ENCODE results near the gene GATAD2A.
A peak's percentile ranks its signal among the peaks of the same experiment; 100 is the strongest.

Gene GATAD2A

DNA sequence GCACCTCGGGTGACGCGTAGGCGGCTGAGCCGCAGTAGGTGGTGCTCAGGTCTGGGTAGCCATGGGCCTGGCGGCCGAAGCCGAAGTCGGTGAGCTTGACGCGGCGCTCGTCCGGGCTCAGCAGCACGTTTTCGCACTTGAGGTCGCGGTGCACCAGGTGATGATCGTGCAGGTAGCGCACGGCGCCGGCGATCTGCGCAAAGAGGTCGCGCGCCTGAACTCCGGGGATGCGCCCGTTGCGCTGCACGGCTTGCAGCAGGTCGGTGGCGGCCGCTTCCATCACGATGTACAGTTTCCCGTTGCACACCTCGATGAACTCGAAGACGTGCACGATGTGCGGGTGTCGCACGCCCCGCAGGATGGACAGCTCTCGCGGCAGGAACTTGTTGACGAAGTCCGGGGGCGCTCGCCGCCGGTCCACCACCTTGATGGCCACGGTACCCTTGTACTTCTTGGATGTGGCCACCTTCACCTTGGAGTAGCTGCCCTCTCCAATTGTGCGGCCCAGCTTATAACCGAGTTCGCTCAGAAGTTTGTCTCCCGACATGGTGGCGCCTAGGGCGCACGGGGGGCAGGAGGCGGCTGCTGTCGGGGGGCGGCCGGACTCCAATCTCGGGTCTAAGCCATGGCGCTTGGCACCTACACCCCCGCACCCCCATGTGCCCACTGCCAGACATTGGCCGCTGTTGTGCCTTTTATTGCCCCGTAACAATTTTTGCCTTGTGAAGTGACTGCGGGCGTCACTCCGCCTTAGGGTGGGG, 109.6 kb downstream of the GATAD2A start, which contains the start of gene TSSK6:
Gene TSSK6, minus strand, starts transcription at position 668 of the 761 bp plus-strand sequence. Its CDS starts 121 bp downstream, at position 547.
- no peak for DNase-seq

DNA sequence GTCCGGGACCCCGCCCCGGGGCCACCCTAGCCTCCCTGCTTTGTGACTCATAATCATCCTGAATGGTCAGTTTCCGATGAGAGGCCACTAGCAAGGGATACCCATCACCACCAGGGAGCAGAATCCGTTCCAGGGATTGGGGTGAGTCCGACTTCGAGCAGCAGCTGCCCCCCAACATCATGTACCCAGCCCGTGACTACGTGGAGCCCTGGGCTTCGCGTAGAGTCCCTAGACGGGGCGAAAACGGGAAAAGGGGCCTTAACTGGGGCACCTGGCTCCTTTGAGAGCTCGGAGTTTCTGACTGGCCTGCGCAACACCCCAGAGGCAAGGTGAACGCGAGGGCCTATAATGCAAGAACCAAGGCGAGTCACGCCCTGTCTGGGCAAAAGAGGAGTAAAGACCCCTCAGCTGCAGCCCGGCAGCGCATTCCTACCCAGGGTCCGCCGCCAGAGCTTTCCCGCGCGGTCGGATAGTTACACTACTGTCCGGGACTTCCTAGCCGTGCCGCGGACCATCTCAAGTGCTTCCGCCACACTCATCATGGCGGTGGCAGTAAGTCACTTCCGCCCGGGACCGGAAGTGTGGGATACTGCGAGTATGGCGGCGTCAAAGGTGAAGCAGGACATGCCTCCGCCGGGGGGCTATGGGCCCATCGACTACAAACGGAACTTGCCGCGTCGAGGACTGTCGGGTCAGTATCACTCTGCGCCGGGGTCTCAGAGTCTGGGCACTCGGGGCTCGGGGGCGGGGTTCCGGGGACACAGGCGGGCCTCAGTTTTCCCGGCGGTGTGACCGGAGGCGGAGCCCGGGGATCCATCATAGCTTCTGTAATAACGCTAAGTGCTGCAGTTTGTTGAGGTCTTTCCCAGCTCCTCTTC, 110.4 kb downstream of the GATAD2A start, which contains the start of gene NDUFA13:
Gene NDUFA13, plus strand, starts transcription at position 584 of the 878 bp plus-strand sequence. Its CDS starts 14 bp downstream, at position 598.
- DNase-seq = peak; percentile 94

DNA sequence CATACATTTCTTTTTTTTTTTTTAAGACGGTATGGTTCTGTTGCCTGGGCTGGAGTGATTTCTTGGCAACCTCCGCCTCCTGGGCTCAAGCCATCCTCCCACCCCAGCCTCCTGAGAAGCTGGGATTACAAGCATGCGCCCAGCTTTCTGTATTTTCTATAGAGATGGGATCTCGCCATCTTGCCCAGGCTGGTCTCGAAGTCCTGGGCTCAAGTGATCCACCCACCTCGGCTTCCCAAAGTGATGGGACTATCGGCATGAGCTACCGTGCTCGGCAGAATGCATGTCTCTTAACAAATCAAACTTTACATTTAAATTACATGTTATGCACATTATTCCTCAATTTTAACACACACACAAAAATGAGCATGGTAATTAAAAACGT, 111.8 kb downstream of the GATAD2A start:
- DNase-seq = no peak

DNA sequence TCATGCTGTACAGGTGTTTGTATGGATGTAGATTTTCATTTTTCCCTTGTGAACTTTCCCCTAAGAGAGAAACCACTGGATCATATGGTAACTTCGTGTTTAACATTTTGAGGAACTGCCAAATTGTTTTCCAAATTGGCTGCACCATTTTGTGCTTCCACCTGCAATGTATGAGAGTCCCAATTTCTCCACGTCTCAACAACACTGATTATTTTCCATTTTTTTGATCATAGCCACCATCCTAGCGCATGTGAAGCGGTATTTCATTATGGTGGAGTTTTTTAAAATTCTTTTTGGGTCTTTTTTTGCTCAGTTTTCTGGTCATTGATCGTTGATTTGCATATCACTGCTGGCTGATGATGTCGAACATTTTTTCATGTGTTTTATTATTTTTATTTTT, 115.5 kb downstream of the GATAD2A start:
- no peak for DNase-seq

DNA sequence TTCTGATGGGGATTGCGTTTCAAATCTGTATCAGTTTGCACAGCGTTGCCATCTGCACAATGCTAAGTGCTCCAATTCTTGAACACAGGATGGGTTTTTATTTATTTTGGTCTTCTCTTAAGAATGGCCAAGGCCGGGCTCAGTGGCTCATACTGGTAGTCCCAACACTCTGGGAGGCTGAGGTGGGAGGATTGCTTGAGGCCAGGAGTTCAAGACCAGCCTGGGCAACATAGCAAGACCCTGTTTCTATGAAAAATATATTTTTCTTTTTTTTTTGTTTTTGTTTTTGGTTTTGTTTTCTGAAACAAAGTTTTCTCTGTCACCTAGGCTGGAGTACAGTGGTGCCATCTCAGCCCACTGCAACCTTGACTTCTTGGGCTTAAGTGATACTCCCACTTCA, 117.7 kb downstream of the GATAD2A start:
- no peak for DNase-seq

DNA sequence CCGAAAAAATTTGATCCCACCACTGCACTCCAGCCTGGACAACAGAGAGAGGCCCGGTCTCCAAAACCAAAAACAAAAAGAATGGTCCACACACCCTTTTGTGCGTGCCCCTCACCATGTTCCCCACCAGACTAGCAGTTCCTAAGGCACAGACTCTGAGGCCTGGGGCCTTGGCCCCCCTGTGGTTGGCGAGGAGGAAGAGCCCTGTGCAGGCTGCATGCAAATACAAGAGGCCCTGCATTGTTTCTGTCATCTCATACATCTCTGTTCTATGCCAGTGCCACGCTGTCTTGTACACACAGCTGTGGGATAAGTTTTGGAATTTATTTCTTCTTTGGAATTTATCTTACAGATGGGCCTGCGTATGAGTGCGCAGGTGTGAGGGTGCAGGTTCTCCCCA, 118.6 kb downstream of the GATAD2A start:
- DNase-seq = no peak

DNA sequence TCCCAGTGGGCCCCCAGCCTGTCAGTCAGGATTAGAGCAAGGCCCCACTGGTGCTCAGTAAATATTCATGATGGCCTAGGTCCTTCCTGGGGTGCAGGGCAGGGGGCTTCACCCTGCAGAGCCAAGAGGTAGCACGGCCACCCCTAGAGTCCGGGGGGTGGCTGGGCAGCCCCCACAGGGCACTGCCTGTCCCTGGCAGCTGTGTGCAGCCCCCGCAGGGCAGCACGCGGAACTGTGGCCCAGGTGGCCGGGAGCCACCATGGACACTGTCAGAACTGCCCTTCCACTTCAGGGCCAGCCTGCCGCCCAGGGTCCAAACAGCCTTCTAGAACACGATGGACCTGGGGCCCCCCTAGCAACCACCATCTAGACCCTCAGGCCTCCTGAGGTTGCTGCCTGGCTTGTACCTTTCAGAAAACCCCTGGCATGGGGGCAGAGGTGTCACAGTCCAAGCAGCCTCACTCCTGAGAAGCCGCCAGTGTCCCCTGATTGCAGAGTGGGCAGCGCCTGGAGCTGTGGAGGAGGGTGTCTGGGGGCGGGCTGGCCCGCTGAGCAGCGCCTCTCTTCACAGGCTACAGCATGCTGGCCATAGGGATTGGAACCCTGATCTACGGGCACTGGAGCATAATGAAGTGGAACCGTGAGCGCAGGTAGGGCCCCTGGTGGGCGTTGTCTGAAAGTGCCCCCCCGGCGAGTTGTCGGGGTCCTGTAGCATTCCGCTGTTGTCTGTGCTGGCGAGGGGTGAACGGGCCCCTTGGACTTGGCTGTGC, 120.3 kb downstream of the GATAD2A start:
- no peak for DNase-seq

DNA sequence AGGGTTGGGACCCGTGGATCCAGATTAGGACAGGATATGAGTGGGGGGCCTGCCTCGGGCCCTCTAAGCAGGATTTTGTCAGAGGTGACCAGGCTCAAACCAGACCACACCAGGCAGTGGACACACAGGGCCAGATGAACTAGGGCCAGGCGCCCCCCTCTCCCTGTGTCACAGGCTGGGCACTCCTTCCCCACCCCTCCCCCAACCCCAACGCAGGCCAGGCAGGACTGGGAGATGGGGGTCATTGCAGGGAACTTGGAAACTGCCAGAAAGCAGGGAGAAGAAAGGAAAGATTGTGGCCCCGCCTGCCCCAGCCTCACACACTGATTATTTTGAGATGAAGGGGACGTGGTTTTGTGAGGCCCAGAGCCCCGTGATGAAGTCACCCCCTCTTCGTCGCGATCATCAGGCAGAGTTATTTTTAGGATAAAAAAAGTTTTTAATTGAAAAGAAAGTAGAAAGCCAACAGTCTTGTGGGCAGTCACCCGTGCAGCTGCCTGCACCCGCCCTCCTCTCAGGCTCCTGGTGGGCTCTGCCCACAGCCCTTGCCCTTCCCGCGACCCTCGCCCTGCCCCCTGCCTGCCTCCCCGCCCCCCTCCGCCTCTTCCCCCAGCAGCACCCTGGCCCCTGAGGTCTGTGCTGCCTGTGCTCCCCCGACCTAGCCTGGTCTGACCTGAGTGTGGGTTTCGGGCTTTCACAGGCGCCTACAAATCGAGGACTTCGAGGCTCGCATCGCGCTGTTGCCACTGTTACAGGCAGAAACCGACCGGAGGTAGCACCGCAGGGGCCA, 121.3 kb downstream of the GATAD2A start:
- no peak for DNase-seq

DNA sequence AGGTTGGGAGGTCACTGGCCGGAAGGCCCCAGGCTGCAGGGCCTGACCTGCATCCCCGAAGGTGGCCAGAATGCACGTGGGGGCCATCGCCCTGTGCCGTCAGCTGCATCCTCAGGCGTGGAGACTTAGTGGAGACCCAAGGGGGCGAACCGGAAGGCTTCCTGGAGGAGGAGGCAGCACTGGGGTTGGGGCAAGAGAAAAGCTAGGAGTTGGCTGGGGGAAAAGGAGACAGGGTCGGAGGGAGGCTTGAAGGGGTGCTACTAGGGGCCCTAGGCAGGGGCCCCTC, 121.8 kb downstream of the GATAD2A start:
- no peak for DNase-seq

DNA sequence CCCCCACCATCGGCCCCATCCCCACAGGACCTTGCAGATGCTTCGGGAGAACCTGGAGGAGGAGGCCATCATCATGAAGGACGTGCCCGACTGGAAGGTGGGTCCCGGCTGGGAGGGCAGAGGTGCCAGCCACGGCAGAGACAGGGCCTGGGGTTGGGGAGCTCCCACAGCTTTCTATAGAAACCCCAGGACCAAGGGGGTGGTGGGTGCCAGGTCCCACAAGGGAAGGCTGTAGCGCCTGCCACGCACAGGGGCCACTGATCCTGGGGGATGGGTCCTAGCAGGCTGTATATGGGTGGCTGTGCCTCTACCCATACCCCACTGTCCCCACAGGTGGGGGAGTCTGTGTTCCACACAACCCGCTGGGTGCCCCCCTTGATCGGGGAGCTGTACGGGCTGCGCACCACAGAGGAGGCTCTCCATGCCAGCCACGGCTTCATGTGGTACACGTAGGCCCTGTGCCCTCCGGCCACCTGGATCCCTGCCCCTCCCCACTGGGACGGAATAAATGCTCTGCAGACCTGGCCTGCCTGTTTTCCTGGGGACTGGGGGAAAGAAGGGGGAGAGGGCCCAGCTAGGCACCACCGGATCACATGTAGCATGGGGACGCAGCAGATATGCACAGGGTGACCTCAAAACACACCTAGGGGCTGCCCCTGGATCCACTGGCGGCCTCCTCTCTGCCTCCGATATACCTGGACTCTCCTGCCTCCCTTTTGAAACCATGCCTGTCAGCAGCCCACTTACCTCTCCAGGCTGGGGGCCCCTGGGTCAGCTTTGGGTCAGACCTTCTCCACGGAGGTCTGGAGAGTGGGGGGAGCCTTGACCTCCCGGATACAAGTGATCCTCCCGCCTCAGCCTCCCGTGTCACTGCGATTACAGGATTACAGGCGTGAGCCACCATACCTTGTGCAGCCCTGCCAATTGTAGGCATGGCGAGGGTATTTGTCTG, 122.5 kb downstream of the GATAD2A start:
- DNase-seq = no peak

DNA sequence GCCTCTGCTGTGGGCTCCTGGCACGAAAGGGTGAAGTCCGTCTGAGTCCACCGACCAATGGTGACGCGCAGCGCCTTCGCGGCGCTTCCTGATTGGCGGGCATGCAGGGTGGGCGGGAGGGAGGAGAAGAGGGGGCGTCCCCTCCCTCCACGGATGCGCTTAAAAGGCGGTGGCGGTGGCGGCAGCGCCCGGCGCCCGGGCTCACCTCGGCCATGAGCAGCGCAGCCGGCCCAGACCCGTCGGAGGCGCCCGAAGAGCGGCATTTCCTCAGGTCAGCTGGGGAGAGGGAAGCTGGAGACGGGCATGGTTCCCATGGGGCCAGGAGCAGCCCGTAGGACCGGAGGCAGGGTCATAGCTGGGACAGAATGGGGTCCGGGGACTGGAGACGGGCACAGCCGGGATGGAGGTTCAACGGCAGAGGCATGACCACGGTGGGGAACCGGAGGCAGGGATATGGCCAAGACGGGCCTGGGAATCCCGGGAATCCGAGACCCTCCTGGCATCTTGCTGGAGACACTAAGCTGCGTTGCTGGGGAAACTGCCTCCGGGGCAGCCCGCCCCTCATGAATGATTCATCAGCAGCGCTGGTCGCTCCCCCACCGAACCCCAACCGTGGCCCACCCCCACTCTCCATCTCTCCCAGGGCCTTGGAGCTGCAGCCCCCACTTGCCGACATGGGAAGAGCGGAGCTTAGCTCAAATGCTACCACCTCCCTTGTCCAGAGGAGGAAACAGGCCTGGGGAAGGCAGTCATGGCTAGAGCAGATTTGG, 123.4 kb downstream of the GATAD2A start, which contains the start of gene YJEFN3:
Gene YJEFN3, plus strand, starts transcription at position 191 of the 770 bp plus-strand sequence. Its CDS starts 22 bp downstream, at position 213.
- no peak for DNase-seq

DNA sequence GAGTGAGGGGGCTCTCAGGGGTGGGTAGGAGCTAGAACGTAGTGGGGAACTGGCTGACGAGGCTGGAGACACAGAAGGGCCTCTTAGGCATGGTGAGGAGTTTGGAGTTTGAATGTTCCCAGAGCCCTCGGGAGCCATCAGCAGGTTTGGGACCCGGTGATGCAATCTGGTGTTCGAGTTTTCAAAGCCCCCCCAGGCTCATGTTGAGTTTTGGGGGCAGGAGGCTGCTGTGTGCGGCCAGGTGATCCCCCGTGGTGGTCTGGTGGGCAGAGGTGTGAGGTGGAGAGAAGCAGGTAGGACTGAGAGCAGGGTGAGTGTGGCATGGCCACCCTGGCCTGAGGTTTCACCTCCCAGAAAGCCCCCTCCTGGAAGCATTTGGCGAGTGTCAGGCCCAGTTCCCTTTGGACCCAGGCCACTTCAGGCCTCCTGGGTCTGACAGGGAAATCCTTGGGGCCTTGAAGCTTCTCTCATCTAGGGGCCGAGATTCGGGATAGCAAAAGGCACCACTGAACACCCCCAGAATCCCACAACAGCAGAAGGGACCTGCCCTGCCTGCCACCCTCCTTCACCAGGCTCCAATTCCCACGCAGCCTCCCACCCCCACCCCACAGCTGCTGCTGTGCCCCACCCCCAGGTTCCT, 124.4 kb downstream of the GATAD2A start:
- DNase-seq = no peak

DNA sequence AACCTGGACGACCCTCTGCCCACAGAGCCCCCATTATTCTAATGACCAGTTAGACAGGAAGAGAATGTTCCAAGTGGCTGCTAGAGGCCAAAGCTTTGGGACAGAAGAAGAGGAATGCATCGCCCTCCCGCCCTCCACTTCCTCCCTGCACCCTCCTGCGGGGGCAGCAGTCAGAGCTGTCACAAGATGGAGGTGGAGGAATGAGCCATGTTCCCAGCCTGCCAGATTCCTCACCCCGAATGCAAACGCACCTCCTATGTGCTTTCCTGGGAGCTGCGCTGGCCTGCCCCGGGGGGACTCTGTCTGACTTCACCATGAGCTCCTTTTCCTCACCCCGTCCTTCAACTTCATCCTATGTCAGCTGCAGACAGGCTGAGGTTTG, 124.9 kb downstream of the GATAD2A start:
- DNase-seq = no peak

DNA sequence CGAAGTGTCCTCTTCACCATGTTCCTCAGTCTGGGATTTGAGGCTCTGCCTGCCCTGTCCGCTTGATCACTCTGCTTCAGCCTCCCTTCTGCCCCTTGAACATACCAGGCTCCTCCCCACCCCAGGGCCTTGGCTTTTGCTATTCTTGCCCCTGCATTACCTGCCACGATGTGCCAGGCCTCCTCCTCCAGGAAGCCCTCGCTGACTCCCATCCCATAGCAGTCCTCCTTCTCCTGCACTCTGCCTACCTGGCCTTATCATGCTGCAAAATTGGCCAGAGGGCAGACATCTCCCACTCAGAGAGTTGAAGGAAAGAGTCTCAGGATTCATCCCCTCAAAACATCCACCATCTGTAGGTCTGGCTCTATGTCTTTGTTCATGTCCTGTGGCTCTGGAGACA, 125.4 kb downstream of the GATAD2A start:
- no peak for DNase-seq

DNA sequence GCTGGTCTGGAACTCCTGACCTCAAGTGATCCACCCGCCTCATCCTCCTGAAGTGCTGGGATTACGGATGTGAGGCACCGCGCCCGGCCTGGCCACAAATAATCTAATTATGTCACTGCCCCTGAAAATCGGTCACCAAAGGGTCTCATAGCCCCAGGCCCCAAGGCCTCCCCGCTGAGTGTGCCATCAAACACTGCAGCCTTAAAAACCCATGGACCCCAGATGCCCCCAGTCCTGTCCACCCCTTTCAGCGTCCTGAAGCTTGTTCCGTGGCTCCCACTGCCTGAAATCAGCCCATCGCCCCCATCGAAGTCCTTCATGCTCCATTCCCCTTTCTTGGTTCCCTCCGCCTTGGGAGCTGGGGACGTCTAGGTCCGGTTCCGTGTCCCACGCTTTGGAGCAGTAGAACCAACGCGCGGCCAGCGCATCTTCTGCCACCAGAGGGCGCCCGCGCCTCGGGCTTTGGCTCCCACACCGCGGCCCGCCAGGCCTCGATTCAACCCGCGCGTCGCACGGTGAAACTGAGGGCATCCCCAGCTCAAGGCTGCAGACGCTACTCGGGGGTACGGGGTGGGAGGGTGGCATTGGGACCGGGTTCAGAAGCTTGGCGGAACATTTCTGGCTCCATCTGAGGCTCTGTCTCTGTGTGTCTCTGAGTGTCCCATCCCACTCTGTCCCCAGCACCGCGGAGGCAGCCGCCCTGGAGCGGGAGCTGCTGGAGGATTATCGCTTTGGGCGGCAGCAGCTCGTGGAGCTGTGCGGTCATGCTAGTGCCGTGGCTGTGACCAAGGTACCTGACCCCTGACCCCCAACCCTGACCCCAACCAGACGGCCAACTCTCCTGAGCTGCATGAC, 126.7 kb downstream of the GATAD2A start:
- peak; percentile 90 for DNase-seq

DNA sequence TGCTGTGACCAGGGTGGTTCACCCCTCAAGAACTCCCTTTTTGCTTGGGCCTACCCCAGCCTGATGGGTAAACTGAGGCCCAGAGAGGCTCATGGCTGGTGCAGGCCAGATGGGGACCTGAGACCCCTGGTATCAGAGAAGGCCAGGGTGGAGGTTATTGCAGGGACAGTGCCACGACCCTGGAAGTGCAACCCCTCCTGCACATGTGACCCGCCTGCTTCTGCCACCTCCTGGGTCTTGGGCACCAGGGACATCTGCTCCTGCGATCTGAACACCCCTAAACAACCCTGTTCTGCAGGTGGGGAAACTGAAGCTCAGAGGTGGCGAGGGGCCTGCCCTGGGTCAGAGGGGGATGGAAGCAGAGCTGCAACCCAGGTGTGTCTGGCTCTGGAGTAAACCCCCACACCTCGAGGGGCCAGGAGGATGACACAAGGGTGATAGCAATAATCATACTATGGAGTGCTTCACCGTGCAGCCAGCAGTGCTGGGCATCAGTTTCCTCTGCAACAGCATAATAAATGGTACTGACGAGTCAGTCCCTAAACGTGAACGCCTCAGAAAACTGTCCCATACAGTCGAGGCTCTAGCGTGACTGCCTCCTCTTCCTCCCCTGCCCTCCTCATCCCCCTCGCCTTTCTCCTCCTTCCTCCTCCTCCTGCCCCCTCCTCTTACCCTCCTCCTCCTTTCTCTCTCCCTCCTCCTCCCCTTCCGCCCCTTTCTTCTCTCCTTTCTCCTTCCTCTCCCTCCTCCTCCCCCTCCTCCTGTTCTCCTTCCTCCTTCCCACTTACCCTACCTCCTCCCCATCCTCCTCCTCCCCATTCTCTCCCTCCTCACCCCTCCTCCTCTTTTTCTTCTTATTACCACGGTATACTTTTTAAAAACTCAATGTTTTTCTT, 127.6 kb downstream of the GATAD2A start:
- no peak for DNase-seq

DNA sequence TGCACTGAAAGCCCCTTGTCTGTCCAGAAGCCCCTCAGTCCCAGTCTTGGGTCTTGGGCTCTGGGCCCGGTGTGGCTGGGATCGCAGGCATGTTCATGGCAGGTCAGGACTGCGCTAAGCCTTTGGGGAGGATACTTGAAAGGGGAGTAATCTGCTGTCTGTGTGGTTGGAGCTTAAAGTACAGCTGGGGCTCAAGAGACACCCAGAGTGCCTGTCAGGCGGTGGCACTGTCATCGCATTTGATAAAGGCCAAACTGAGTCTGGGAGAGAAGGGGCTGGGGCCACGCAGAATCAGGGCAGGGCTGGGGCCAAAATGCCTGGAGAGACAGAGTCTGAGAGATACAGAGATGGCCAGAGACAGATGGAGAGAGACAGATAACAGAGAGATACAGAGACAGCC, 128.4 kb downstream of the GATAD2A start:
- DNase-seq = no peak

All from suppressor macrophage treated with lipopolysaccharide for 4 hours (primary cell).